ENCODE results near the gene SNAPC4.

The SNAPC4 gene

DNA sequence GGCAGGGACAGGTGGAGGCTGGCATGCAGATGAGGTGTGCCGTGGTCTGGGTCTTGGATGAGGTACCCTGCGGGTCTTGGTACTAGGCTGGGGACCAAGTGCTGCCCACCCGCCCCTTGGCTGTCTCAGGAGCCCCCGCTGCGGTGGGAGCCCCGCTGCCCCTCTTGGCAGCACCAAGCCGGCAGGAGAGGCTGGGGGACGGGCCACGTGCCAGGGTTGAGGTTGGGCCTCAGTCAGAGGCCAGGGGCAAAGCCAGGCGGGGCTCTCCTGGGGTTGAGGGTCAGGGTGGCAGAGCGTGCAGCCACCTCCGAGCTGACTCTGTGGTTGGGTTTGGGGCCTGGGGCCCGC, 28.5 kb downstream of the SNAPC4 start:
- no peak overlapping the region for H3K4me3 ChIP-seq (ENCODE audit: low read depth, low read length)
- H3K9me3 ChIP-seq (ENCODE audit: control insufficient read depth, low read length), result no peaks in the 10 kb centered on the region
- H3K27ac ChIP-seq, result no peak overlapping the region
- TF ChIP-seq, protein P1, sequence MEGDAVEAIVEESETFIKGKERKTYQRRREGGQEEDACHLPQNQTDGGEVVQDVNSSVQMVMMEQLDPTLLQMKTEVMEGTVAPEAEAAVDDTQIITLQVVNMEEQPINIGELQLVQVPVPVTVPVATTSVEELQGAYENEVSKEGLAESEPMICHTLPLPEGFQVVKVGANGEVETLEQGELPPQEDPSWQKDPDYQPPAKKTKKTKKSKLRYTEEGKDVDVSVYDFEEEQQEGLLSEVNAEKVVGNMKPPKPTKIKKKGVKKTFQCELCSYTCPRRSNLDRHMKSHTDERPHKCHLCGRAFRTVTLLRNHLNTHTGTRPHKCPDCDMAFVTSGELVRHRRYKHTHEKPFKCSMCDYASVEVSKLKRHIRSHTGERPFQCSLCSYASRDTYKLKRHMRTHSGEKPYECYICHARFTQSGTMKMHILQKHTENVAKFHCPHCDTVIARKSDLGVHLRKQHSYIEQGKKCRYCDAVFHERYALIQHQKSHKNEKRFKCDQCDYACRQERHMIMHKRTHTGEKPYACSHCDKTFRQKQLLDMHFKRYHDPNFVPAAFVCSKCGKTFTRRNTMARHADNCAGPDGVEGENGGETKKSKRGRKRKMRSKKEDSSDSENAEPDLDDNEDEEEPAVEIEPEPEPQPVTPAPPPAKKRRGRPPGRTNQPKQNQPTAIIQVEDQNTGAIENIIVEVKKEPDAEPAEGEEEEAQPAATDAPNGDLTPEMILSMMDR (IDR thresholded peaks at IDR 0.05), result no peak
- H3K36me3 ChIP-seq (ENCODE audit: control insufficient read depth, insufficient read depth, low read length), result no peaks in the 10 kb centered on the region
- no peak overlapping the region for H3K4me2 ChIP-seq (ENCODE audit: low read length)
- H3K9ac ChIP-seq, result no peak overlapping the region
- H2AFZ ChIP-seq, result no peak overlapping the region
- peaks cover 7% of the 10 kb centered on the region for H3K4me1 ChIP-seq
- H3K79me2 ChIP-seq, result no peaks in the 10 kb centered on the region
- H3K27me3 ChIP-seq (ENCODE audit: control insufficient read depth, insufficient read depth, low read length), result no peaks in the 10 kb centered on the region

DNA sequence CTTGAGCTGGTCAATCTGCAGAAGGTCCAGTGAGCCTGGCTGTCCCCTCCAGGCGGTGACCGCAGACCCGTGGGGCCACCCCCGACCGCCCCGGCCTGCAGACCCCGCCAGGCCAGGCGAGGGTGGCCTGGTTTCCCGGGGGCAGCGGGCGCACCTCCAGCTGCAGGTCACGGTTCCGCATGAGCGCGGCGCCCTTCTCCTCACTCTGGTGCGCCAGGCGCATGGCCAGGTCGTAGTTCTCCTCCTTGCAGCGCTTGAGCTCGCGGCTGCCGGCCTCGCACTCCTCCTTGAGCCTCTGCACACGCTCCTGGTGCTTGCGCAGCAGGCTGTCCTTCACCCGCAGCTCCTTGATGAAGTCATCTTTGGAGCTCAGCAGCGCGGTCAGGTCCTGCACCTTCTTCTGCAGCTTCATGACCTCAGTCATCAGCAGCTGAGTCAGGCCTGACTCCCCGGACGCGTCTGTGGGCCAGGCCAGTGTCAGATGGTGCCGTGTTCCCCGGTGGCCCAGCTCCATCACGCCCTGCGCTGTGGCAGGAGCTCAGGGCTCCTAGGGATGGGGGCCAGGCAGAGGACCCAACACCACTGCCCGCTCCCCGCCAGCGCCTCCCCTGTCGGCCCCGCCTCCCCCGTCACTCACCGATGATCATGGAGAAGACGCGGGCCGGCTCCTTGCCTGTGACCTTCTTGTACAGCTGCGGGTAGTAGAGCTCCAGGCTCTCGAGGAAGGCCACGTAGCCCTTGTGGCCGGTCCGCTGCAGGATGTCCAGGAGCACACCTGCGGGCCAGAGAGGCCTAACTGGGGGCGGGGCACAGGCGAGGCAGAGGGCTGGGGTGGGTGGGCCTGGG, 29.1 kb downstream of the SNAPC4 start:
- H3K27ac ChIP-seq, result peak overlapping the region; percentile 75
- H2AFZ ChIP-seq, result peak overlapping the region; percentile 77
- no peaks in the 10 kb centered on the region for H3K9me3 ChIP-seq (ENCODE audit: control insufficient read depth, low read length)
- no peak overlapping the region for H3K4me3 ChIP-seq (ENCODE audit: low read depth, low read length)
- no peak overlapping the region for H3K4me2 ChIP-seq (ENCODE audit: low read length)
- no peak overlapping the region for H3K9ac ChIP-seq
- peaks cover 7% of the 10 kb centered on the region for H3K4me1 ChIP-seq
- TF ChIP-seq, protein P1 (IDR thresholded peaks at IDR 0.05), result no peak
- H3K27me3 ChIP-seq (ENCODE audit: control insufficient read depth, insufficient read depth, low read length), result no peaks in the 10 kb centered on the region
- no peaks in the 10 kb centered on the region for H3K36me3 ChIP-seq (ENCODE audit: control insufficient read depth, insufficient read depth, low read length)
- H3K79me2 ChIP-seq, result no peaks in the 10 kb centered on the region

DNA sequence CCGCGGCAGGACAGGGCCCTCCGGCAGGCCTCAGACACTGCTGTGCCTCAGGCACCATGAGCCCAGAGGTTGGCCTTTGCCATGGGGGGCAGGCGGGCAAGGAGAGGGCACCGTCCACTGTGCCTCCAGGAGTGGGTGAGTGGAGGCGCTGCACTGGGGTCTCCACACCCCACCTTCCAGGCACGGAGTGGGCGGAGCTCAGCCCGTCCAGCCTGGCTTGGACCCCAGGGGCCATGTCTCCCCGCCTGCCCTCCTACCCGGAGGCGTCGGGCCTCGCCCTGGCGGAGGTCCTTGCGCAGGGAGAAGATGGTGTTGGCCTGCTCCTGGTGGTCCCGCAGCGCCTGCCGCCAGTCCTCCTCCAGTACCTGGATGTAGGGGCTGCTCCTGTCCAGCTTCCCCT, 29.9 kb downstream of the SNAPC4 start:
- Histone ChIP-seq H3K4me1 (peaks cover 7% of the 10 kb centered on the region), H2AFZ (no peak overlapping the region), H3K27me3 (ENCODE audit: control insufficient read depth, insufficient read depth, low read length) (no peaks in the 10 kb centered on the region), H3K9ac (no peak overlapping the region), H3K9me3 (ENCODE audit: control insufficient read depth, low read length) (no peaks in the 10 kb centered on the region), H3K4me2 (ENCODE audit: low read length) (no peak overlapping the region), H3K36me3 (ENCODE audit: control insufficient read depth, insufficient read depth, low read length) (no peaks in the 10 kb centered on the region), H3K79me2 (no peaks in the 10 kb centered on the region), H3K27ac (peak overlapping the region; percentile 75), H3K4me3 (ENCODE audit: low read depth, low read length) (no peak overlapping the region)
- TF ChIP-seq, protein P1 (IDR thresholded peaks at IDR 0.05), result no peak

DNA sequence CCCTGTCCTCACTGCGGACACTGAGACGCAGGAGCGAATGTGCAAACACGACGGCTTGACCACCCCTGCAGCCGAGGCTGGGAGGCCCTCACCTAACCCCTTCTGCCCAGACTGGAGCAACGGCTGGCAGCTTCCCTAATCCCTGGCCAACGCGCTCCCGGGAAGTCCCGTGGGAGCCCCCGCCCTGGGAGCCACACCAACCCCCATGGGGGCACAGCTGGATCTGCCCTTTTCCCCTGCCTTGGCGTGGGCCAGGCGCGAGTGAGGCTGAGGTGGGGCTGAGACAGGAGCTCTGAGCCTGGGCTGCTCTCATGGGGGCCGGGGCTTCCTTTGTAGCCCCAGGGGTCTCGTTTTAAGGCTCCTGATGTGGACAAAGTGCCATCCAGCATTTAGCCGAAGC, 31.8 kb downstream of the SNAPC4 start:
- Histone ChIP-seq H3K4me3 (ENCODE audit: low read depth, low read length) (no peak overlapping the region), H3K4me2 (ENCODE audit: low read length) (no peak overlapping the region)
- TF ChIP-seq, protein P1 (IDR thresholded peaks at IDR 0.05), result no peak

More for the DNA sequence above, 31.8 kb downstream of the SNAPC4 start:
- H3K9ac ChIP-seq, result no peak overlapping the region
- H3K27ac ChIP-seq, result no peak overlapping the region
- peaks cover 10% of the 10 kb centered on the region for H3K4me1 ChIP-seq
- H3K79me2 ChIP-seq, result no peaks in the 10 kb centered on the region
- H3K27me3 ChIP-seq (ENCODE audit: control insufficient read depth, insufficient read depth, low read length), result no peaks in the 10 kb centered on the region
- no peaks in the 10 kb centered on the region for H3K36me3 ChIP-seq (ENCODE audit: control insufficient read depth, insufficient read depth, low read length)
- no peak overlapping the region for H2AFZ ChIP-seq
- no peaks in the 10 kb centered on the region for H3K9me3 ChIP-seq (ENCODE audit: control insufficient read depth, low read length)
